ENCODE data around the gene SIK2.

Gene SIK2

GRCh38 chr11:111561306-111561705 lies 40.9 kb upstream of the SIK2 start:
- H3K4me2 ChIP-seq (ENCODE audit: insufficient read depth, low read length), result no peak overlapping the region
- H3K9me3 ChIP-seq (ENCODE audit: insufficient read depth, low read length, severe bottlenecking), result peaks cover 1% of the 10 kb centered on the region
- H3K9ac ChIP-seq (ENCODE audit: low read depth, low read length), result no peak overlapping the region
- no peaks in the 10 kb centered on the region for H3K4me1 ChIP-seq (ENCODE audit: insufficient read depth, low read length)
- H3K79me2 ChIP-seq (ENCODE audit: insufficient read depth, low read length), result no peaks in the 10 kb centered on the region
- H3K27ac ChIP-seq (ENCODE audit: low read length), result no peak overlapping the region
- H4K20me1 ChIP-seq (ENCODE audit: insufficient read depth, low read length), result no peaks in the 10 kb centered on the region
- TF ChIP-seq EZH2 (IDR thresholded peaks at IDR 0.05; ENCODE audit: borderline replicate concordance, low read depth, low read length, severe bottlenecking) (no peak), CTCF (IDR thresholded peaks at IDR 0.05; ENCODE audit: borderline replicate concordance, extremely low read depth, low read length, poor library complexity, severe bottlenecking) (no peak)
- no peaks in the 10 kb centered on the region for H3K27me3 ChIP-seq (ENCODE audit: insufficient read depth, low read length, poor library complexity)
- no peak overlapping the region for H3K4me3 ChIP-seq (ENCODE audit: low read depth in 1 of 2, low read length in 2 of 2)
- no peaks in the 10 kb centered on the region for H3K36me3 ChIP-seq (ENCODE audit: insufficient read depth, low read length)
- no peak for ATAC-seq (ENCODE audit: insufficient read depth, low read depth)
- H2AFZ ChIP-seq (ENCODE audit: low read depth, low read length), result no peak overlapping the region
- no peak for DNase-seq

- Histone ChIP-seq H3K9me3 (ENCODE audit: insufficient read depth, low read length, severe bottlenecking) (no peaks in the 10 kb centered on the region), H3K27me3 (ENCODE audit: insufficient read depth, low read length, poor library complexity) (no peaks in the 10 kb centered on the region), H3K4me2 (ENCODE audit: insufficient read depth, low read length) (no peak overlapping the region), H3K36me3 (ENCODE audit: insufficient read depth, low read length) (no peaks in the 10 kb centered on the region), H3K79me2 (ENCODE audit: insufficient read depth, low read length) (no peaks in the 10 kb centered on the region), H3K4me3 (ENCODE audit: low read depth in 1 of 2, low read length in 2 of 2) (no peak overlapping the region), H3K9ac (ENCODE audit: low read depth, low read length) (no peak overlapping the region), H3K4me1 (ENCODE audit: insufficient read depth, low read length) (no peaks in the 10 kb centered on the region), H4K20me1 (ENCODE audit: insufficient read depth, low read length) (no peaks in the 10 kb centered on the region), H2AFZ (ENCODE audit: low read depth, low read length) (no peak overlapping the region), H3K27ac (ENCODE audit: low read length) (no peak overlapping the region)
- ATAC-seq (ENCODE audit: insufficient read depth, low read depth) (no peak), DNase-seq (no peak)
- TF ChIP-seq CTCF (IDR thresholded peaks at IDR 0.05; ENCODE audit: borderline replicate concordance, extremely low read depth, low read length, poor library complexity, severe bottlenecking), result no peak
- no peak for TF ChIP-seq EZH2 (IDR thresholded peaks at IDR 0.05; ENCODE audit: borderline replicate concordance, low read depth, low read length, severe bottlenecking)
Measured at GRCh38 chr11:111561791-111562325, 40.4 kb upstream of the SIK2 start.

- Histone ChIP-seq H3K79me2 (ENCODE audit: insufficient read depth, low read length) (no peaks in the 10 kb centered on the region), H3K9me3 (ENCODE audit: insufficient read depth, low read length, severe bottlenecking) (no peaks in the 10 kb centered on the region), H3K27me3 (ENCODE audit: insufficient read depth, low read length, poor library complexity) (no peaks in the 10 kb centered on the region), H3K36me3 (ENCODE audit: insufficient read depth, low read length) (no peaks in the 10 kb centered on the region), H3K4me1 (ENCODE audit: insufficient read depth, low read length) (no peaks in the 10 kb centered on the region), H3K9ac (ENCODE audit: low read depth, low read length) (no peak overlapping the region), H2AFZ (ENCODE audit: low read depth, low read length) (no peak overlapping the region), H4K20me1 (ENCODE audit: insufficient read depth, low read length) (no peaks in the 10 kb centered on the region), H3K4me2 (ENCODE audit: insufficient read depth, low read length) (no peak overlapping the region), H3K27ac (ENCODE audit: low read length) (no peak overlapping the region), H3K4me3 (ENCODE audit: low read depth in 1 of 2, low read length in 2 of 2) (no peak overlapping the region)
- TF ChIP-seq EZH2 (IDR thresholded peaks at IDR 0.05; ENCODE audit: borderline replicate concordance, low read depth, low read length, severe bottlenecking), result no peak
- TF ChIP-seq CTCF (IDR thresholded peaks at IDR 0.05; ENCODE audit: borderline replicate concordance, extremely low read depth, low read length, poor library complexity, severe bottlenecking), result no peak
- ATAC-seq (ENCODE audit: insufficient read depth, low read depth) (no peak), DNase-seq (no peak)
Measured at GRCh38 chr11:111562692-111563389, 39.4 kb upstream of the SIK2 start.

All from DND-41 (cell line).